Loucy (cell line): Measurements from ENCODE around the gene FBXL15.

ENCODE experiments used
- CTCF ChIP-seq: fragments of 200-600 bp; sonication (generic); conservative IDR thresholded peaks from 2 replicates; pipeline ENCODE4 v1.5.1; 2014; ENCODE audit warnings: mild to moderate bottlenecking, antibody characterized with exemption, low read length
- EZH2phosphoT487 ChIP-seq: fragments of 200-600 bp; IDR thresholded peaks from 2 replicates; pipeline ENCODE4 v1.6.1; 2018; ENCODE audit warnings: antibody characterized with exemption, mild to moderate bottlenecking, moderate library complexity, borderline replicate concordance

GRCh38 chr10:102470579-102471546 lies 50.2 kb downstream of the FBXL15 start:
- TF ChIP-seq CTCF (no peak), EZH2phosphoT487 (no peak)
